Coronary artery (tissue), 2 donors: ENCODE data around the gene TRIM24.

ENCODE experiments used
- DNase-seq: peaks from one replicate; pipeline ENCODE4 v3.0.0-alpha.2; 2017; ENCODE audit warnings: low spot score
- H3K27ac ChIP-seq, 2 donors: fragments of 200-600 bp; sonication (generic); one replicate each; pipeline ENCODE4 v1.5.1; 2016 to 2019
- H3K4me3 ChIP-seq: fragments of 200-600 bp; sonication (generic); 2 replicates; pipeline ENCODE4 v1.5.1; 2016; ENCODE audit warnings: mild to moderate bottlenecking, moderate library complexity
- CTCF ChIP-seq: fragments of 200-600 bp; sonication (generic); IDR thresholded peaks from one replicate; pipeline ENCODE4 v1.5.1; 2019; ENCODE audit warnings: antibody characterized with exemption

The TRIM24 gene

GRCh38 chr7:138431517-138431916, 28.5 kb upstream of the TRIM24 start:
- no peak for TF ChIP-seq CTCF

GRCh38 chr7:138433583-138434443, 26.2 kb upstream of the TRIM24 start:
- no peak overlapping the region for H3K4me3 ChIP-seq
- DNase-seq, result no peak
- TF ChIP-seq CTCF, result no peak
- H3K27ac ChIP-seq, result no peak overlapping the region

More at GRCh38 chr7:138431517-138431916, 28.5 kb upstream of the TRIM24 start:
- no peak overlapping the region for H3K4me3 ChIP-seq
- no peak overlapping the region for H3K27ac ChIP-seq
- DNase-seq, result no peak

GRCh38 chr7:138434597-138435019, 25.5 kb upstream of the TRIM24 start:
- Histone ChIP-seq H3K27ac (no peak overlapping the region), H3K4me3 (no peak overlapping the region)
- TF ChIP-seq CTCF, result no peak
- no peak for DNase-seq

GRCh38 chr7:138435231-138435919, 24.7 kb upstream of the TRIM24 start:
- H3K4me3 ChIP-seq, result no peak overlapping the region
- no peak for TF ChIP-seq CTCF
- DNase-seq, result no peak
- H3K27ac ChIP-seq, result no peak overlapping the region

GRCh38 chr7:138436388-138436787, 23.7 kb upstream of the TRIM24 start:
- no peak for DNase-seq
- Histone ChIP-seq H3K4me3 (no peak overlapping the region), H3K27ac (no peak overlapping the region)
- no peak for TF ChIP-seq CTCF

- TF ChIP-seq CTCF, result no peak
- DNase-seq, result no peak
- Histone ChIP-seq H3K27ac (no peak overlapping the region), H3K4me3 (no peak overlapping the region)
These were observed 19.6 kb upstream of the TRIM24 start for GRCh38 chr7:138440460-138440859.
